HUES64 (cell line): Measurements from ENCODE around the gene MACROD2.

Source experiments
- H3K27ac ChIP-seq: 2 replicates; pipeline ENCODE4 v1.7.0; 2013; ENCODE audit warnings: low read depth, low read length, inconsistent platforms
- H3K27me3 ChIP-seq: 2 replicates; pipeline ENCODE4 v1.6.1; 2013; ENCODE audit warnings: mild to moderate bottlenecking, low read length; ENCODE audit not compliant: insufficient read depth
- H3K36me3 ChIP-seq: 2 replicates; pipeline ENCODE4 v1.6.1; 2013; ENCODE audit warnings: mild to moderate bottlenecking, low read length; ENCODE audit not compliant: insufficient read depth
- H3K4me1 ChIP-seq: 2 replicates; pipeline ENCODE4 v1.6.1; 2013; ENCODE audit warnings: mild to moderate bottlenecking, low read length, moderate library complexity; ENCODE audit not compliant: insufficient read depth
- H3K4me3 ChIP-seq: 2 replicates; pipeline ENCODE4 v1.5.1; 2013; ENCODE audit warnings: mild to moderate bottlenecking, low read length, moderate library complexity
- H3K9ac ChIP-seq: 2 replicates; pipeline ENCODE4 v1.6.1; 2013; ENCODE audit warnings: mild to moderate bottlenecking, low read depth, low read length
- H3K9me3 ChIP-seq: 2 replicates; pipeline ENCODE4 v1.6.1; 2013; ENCODE audit warnings: low read depth, low read length; ENCODE audit not compliant: insufficient read depth
- WGBS: fragments of 150-250, 120-280 bp; methylation state at CpG from one replicate; pipeline ENCODE4 v1.1.7; 2013; ENCODE audit warnings: missing lambda C conversion rate; 5-methylcytosine and 5-hydroxymethylcytosine counted together

The MACROD2 gene

DNA sequence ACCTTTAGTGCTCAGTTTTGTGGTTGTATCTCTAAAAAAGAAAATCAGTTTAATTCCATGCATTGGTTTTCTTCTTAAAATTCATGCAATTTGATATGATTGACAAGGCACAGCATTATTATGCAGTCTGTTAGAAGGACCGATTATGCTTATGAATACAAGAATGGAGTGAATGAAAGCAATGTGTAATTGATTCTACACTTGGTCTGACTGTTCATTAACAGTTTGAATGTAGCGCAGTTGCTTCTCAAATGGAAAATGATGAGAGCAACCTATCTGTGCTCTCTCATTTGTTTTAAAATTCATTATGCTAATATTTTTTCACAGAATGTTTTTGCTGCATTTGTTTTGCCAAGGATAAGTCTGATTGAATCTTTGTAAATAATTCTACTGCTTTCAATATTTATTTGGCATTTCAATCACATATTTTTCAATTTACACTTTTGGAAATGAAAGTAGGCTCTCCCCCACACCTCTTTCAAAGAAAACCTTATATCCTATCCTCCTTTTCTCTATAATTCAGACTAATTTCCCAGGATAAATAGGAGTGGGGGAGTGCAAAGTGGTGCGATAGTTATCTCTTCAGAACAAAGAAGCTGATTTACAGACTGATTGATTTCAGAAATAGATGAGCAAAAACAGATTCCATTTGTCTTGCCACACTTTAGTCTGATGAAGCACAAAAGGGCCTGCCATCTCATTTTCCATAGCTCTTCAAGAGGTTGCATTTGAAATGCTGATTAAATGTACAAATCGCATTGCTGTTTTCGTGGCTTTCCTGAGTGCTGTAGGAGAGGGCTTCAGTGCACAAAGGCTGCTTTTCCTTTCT lies 1227.4 kb downstream of the MACROD2 start:
- Histone ChIP-seq H3K4me3 (no peak overlapping the region), H3K4me1 (peaks cover 28% of the 10 kb centered on the region), H3K9me3 (no peaks in the 10 kb centered on the region), H3K36me3 (no peaks in the 10 kb centered on the region), H3K9ac (no peak overlapping the region), H3K27ac (no peak overlapping the region), H3K27me3 (no peaks in the 10 kb centered on the region)
- WGBS = 95% methylated on average over 5 of the region's 5 CpGs

DNA sequence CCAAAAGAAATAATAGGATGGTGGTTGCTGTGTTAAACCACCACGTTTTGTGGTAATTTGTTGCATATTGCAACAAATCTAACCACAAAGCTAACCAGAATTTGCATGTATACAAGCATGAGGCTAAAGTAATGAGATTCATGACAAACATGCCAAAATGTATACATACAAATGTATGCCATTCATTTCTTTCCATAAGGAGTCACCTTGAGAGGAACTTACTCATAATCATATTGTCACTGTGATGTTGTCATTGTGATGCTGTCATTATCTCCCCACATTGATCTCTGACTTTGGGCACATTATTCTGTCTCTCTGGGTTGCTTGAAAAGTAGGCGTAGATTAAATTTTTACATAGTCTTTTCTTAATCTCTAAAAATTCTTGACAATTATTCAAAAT lies 1228.9 kb downstream of the MACROD2 start:
- H3K27me3 ChIP-seq = no peaks in the 10 kb centered on the region
- H3K4me1 ChIP-seq = peaks cover 28% of the 10 kb centered on the region
- H3K4me3 ChIP-seq = no peak overlapping the region
- no peaks in the 10 kb centered on the region for H3K9me3 ChIP-seq
- 100% methylated on average over 1 of the region's 2 CpGs for WGBS
- no peaks in the 10 kb centered on the region for H3K36me3 ChIP-seq
- no peak overlapping the region for H3K27ac ChIP-seq
- H3K9ac ChIP-seq = no peak overlapping the region

DNA sequence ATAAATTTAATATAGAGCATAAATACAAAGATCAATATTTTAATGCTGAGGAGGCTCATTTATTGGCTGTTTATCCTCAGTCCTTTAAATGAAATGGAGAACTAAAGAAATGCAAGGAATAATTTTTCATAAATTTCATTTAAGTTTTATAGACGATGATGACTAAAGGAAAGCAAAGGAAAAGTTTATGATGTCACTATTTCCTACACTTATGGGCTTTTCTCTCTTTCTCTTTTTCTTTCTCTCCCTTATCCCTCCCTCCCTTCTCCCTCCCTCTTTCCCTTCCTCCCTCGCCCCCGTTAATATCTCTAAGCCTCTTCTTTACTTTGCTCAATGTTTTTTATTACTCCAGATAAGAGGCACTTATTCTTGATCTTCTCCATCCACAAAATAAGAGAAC lies 1231.8 kb downstream of the MACROD2 start:
- Histone ChIP-seq H3K4me3 (no peak overlapping the region), H3K4me1 (peaks cover 9% of the 10 kb centered on the region), H3K9me3 (no peaks in the 10 kb centered on the region), H3K27me3 (no peaks in the 10 kb centered on the region), H3K9ac (no peak overlapping the region), H3K27ac (no peak overlapping the region), H3K36me3 (no peaks in the 10 kb centered on the region)
- WGBS = 94% methylated on average over 2 of the region's 3 CpGs

DNA sequence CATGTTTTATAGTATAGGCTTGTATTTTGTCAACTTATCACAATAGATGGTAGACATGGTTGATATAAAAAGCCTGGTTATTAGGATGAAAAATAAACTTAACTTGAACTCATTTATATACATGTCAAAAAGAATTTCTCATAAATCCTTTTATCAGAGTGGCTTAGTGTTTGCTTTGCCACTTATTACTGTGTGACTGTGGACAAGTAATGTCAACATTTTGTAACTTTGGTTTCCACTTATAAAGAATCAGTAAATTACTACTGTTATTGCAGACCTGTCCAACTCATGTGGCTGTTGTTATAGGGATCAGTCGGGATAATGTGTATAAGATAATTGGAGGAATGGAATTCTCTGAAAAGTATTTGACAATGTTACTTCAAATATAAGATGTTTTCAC lies 1236.9 kb downstream of the MACROD2 start:
- WGBS = no CpG with 5 or more reads among the region's 1 CpG
- Histone ChIP-seq H3K9ac (no peak overlapping the region), H3K27me3 (no peaks in the 10 kb centered on the region), H3K27ac (no peak overlapping the region), H3K9me3 (no peaks in the 10 kb centered on the region), H3K4me3 (no peak overlapping the region), H3K36me3 (no peaks in the 10 kb centered on the region), H3K4me1 (no peaks in the 10 kb centered on the region)

DNA sequence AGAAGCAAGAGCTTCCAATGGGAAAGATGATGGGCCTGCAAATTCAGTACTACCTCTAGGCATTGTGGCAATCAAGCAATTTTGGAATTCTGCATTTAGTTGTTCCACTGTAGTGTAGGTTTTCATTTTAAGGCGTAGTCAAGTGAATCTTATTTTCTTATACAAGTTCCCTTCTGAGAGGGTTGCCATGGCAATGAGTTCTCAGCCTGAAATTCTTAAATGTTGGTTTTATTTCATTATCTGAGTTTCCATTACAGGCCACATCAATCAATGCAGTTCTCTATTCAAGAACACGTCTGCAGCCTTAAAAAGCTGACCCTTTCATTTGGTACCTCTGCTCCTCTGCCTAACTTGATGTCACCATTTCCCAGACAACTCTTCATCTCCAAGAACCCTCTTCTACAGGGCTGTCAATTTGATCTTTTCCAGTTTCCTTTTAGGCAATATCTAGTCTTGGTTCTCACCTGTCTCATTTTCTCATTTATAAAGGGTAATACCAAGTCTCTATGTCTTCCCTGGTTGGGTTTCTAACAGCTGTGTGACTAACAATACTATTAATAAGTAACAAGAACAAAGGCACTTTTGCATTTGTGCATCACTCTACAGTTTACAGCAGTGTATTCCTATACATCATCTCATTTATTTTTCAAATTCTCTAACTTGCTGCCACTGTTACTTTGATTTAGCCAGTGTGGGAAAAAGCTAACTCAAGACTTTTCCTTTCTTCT lies 1240.3 kb downstream of the MACROD2 start:
- H3K4me1 ChIP-seq = no peaks in the 10 kb centered on the region
- H3K9me3 ChIP-seq = no peaks in the 10 kb centered on the region
- no peak overlapping the region for H3K9ac ChIP-seq
- H3K27me3 ChIP-seq = no peaks in the 10 kb centered on the region
- H3K27ac ChIP-seq = no peak overlapping the region
- no peak overlapping the region for H3K4me3 ChIP-seq
- WGBS = 94% methylated on average over 1 of the region's 2 CpGs
- no peaks in the 10 kb centered on the region for H3K36me3 ChIP-seq

DNA sequence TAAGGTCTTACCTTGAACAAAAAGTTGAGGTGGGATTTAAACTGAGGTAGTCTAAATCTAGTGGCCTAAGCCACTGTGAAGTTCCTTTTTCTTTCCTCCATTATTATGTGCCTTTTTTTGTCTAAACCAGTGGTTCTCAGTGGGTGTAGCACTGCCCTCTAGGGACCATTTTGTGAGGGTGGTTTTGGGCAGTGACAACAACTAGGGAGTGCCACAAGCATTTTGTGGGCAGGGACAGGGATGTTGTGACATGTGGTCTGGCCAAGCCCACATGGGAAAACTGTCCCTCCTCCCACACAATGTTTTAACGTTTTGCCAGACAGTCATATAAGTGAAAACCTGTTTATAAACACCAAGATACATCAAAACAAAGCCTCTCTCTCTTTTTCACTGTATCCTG lies 1241.5 kb downstream of the MACROD2 start:
- Histone ChIP-seq H3K9ac (no peak overlapping the region), H3K27ac (no peak overlapping the region), H3K4me3 (no peak overlapping the region), H3K27me3 (no peaks in the 10 kb centered on the region), H3K9me3 (no peaks in the 10 kb centered on the region), H3K4me1 (no peaks in the 10 kb centered on the region), H3K36me3 (no peaks in the 10 kb centered on the region)
- 13% methylated on average over 1 of the region's 1 CpG for WGBS

DNA sequence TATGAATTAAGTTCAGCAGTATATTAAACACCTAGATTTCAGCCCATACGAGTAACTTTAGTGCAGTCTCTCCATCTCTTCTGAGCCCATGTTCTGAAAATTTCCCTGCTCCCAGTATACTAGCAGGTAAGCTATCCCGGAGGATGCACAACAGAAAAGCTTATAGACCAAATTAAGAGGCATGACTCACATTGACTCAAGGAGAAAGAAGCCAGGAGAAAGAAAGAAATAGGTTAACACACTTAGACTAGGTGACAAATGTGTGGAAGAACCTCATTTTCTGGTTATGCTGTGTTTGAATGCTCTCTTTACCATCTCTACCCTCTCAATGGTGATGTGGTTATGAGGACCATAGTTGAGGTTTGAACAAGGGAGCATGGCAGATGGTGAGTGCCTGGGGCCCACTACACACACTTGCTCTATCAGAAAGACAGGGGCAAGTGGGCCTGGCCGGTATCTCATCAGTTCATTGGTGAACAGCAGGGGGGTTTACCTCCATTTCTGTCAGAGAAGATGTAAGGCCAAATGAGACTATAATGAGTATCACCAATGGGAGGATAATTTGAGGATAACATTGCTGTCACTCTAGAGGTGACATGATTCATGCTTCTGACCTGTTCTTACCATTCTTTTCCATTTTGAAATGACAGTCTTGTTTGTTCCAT lies 1244.4 kb downstream of the MACROD2 start:
- H3K4me3 ChIP-seq = no peak overlapping the region
- no peaks in the 10 kb centered on the region for H3K27me3 ChIP-seq
- WGBS = 98% methylated on average over 3 of the region's 3 CpGs
- H3K4me1 ChIP-seq = no peaks in the 10 kb centered on the region
- H3K36me3 ChIP-seq = no peaks in the 10 kb centered on the region
- no peak overlapping the region for H3K27ac ChIP-seq
- no peaks in the 10 kb centered on the region for H3K9me3 ChIP-seq
- no peak overlapping the region for H3K9ac ChIP-seq

DNA sequence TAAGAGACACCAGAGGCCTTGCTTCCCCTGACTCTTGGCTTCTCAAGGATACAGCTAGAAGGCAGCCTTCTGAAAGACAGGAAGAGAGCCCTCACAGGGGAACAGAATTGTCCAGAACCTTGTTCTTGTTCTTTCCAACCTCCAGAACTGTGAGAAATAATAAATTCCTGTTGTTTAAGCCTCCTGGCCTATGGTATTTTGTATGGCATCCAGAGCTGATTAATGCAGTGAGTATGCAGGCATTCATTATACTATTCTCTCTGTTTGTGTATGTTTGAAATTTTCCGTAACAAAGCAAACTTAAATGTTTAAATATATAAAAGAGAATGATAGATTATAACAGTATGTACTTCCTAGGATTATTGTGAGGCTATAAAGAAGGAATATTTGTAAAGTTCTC lies 1245.5 kb downstream of the MACROD2 start:
- H3K4me3 ChIP-seq = no peak overlapping the region
- no peaks in the 10 kb centered on the region for H3K4me1 ChIP-seq
- no peaks in the 10 kb centered on the region for H3K27me3 ChIP-seq
- no peak overlapping the region for H3K27ac ChIP-seq
- H3K9ac ChIP-seq = no peak overlapping the region
- no peaks in the 10 kb centered on the region for H3K36me3 ChIP-seq
- WGBS = no CpG with 5 or more reads among the region's 1 CpG
- no peaks in the 10 kb centered on the region for H3K9me3 ChIP-seq

DNA sequence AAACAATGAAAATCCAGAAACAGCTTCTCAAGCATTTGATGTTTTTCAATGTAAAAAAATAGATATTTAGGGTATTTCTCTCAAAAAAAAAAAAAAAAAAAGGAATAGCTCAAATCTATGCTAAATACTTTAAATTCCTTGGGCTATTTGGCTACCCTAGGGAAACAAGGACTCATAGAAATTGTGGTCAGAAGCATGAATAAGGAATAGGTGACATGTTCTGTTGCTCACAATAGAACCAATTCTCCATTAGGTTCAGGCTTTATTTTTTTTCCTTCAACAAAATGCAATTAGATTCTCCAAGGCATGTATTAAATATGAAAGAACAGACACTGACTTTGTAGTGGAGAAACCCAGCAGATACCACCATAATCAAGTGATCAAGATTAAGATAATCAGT lies 1246.4 kb downstream of the MACROD2 start:
- Histone ChIP-seq H3K4me1 (no peaks in the 10 kb centered on the region), H3K27me3 (no peaks in the 10 kb centered on the region), H3K9me3 (no peaks in the 10 kb centered on the region), H3K9ac (no peak overlapping the region), H3K36me3 (no peaks in the 10 kb centered on the region), H3K27ac (no peak overlapping the region), H3K4me3 (no peak overlapping the region)

DNA sequence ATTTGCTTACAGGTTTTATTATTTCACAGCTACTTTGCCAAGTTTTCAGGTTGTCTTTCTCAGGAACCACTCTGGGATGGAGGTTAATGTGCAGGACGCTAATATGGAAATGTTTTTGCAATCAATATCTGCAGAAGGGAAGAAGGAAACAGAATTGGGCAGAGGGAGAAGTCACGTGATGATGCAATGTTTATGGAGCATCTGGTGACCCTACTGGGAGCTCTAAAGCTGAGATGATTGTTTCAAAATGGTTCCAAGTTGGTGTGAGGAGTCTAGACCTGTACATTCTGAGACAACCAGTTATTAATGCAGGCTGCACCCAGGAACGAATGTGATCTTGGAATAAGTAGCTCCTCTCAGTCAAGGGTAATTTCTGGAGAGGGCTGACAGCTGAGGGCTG lies 1247.5 kb downstream of the MACROD2 start:
- Histone ChIP-seq H3K4me3 (no peak overlapping the region), H3K9me3 (no peaks in the 10 kb centered on the region), H3K27ac (no peak overlapping the region), H3K4me1 (no peaks in the 10 kb centered on the region), H3K9ac (no peak overlapping the region), H3K27me3 (no peaks in the 10 kb centered on the region), H3K36me3 (no peaks in the 10 kb centered on the region)
- 85% methylated on average over 3 of the region's 3 CpGs for WGBS

DNA sequence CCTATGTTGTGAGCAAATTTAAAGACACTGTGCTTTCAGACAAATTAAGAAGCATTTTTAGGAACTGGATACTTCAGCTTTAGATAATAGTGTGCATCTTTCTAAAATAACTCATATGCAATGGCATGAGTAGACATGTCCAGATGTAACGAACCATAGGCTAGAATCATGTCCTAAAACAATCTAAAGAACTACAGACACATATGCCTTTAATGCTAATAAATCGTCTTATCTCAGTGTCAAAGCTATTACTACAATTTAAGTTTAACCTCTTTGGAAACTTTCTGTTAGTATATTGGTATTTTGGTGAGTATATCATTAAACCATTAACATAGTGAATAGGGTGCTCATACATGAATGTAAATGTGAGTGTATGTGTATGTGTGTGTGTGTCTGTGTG lies 1250.6 kb downstream of the MACROD2 start:
- no peaks in the 10 kb centered on the region for H3K4me1 ChIP-seq
- H3K27me3 ChIP-seq = no peaks in the 10 kb centered on the region
- no peak overlapping the region for H3K9ac ChIP-seq
- no peaks in the 10 kb centered on the region for H3K9me3 ChIP-seq
- no peaks in the 10 kb centered on the region for H3K36me3 ChIP-seq
- no peak overlapping the region for H3K4me3 ChIP-seq
- H3K27ac ChIP-seq = no peak overlapping the region
- WGBS = 92% methylated on average over 1 of the region's 2 CpGs
